ENCODE data around the gene DNPEP. TPM values are rescaled to one million over a fixed set of nuclear protein-coding genes. Genes with fewer than 3 reads are reported as not detected.
"Not testable (repeated sequence)": the region's sequence is repeated elsewhere in the genome, so short reads cannot be mapped to it uniquely, and the experiment has no call there.

DNPEP gene
- total RNA-seq, 5 donors from 2014 or later (not counting 1 experiment from before 2014, with no cell fraction given) = 73.5 to 88.8 (median 85.4) TPM

GRCh38 chr2:219408204-219408603, 20.5 kb upstream of the DNPEP start:
- ChIA-PET CTCF (no interaction called here), POLR2A (interaction anchor here in 1 of 2 donors (0.5 kb wide), 1 partner anchor 55 kb away, joined by 3 read pairs; no protein-coding TSS in a partner anchor)
- no peaks in the 10 kb centered on the region for H3K36me3 ChIP-seq (ENCODE audit: control insufficient read depth in 2 of 2, extremely low read depth in 1 of 2, insufficient read depth in 1 of 2, low read length in 1 of 2)
- no peak overlapping the region for H3K4me3 Mint-ChIP-seq
- no peaks in the 10 kb centered on the region for H3K9me3 ChIP-seq
- H3K9me3 Mint-ChIP-seq = peaks cover 0 to 2% (median 0%) of the 10 kb centered on the region in 3 donors
- no peak overlapping the region for H3K4me3 ChIP-seq (ENCODE audit: control insufficient read depth in 1 of 2, extremely low read depth in 1 of 2, low read length in 1 of 2)
- H3K36me3 Mint-ChIP-seq = no peaks in the 10 kb centered on the region
- peaks cover 0 to 55% of the 10 kb centered on the region in 2 experiments for H3K27me3 ChIP-seq (replicated peaks in 1 of 2; ENCODE audit: control insufficient read depth in 2 of 2, extremely low read depth in 1 of 2, insufficient read depth in 2 of 2, low read length in 1 of 2)
- H3K27ac Mint-ChIP-seq = no peak overlapping the region
- WGBS (ENCODE audit: insufficient coverage) = 64% methylated on average over 4 of the region's 5 CpGs
- ATAC-seq (replicated peaks in 1 of 4) (no peak), DNase-seq (no peak)
- peaks cover 10 to 24% of the 10 kb centered on the region in 2 donors for H3K27me3 Mint-ChIP-seq
- no peaks in the 10 kb centered on the region for H3K4me1 Mint-ChIP-seq
- no peaks in the 10 kb centered on the region for H3K4me1 ChIP-seq (ENCODE audit: control insufficient read depth in 1 of 2, extremely low read depth in 1 of 2, insufficient read depth in 2 of 2, low read length in 2 of 2)
- no peak overlapping the region for H3K27ac ChIP-seq (ENCODE audit: low read length)

GRCh38 chr2:219407343-219407742, 19.6 kb upstream of the DNPEP start:
- H3K9me3 Mint-ChIP-seq; H3K36me3 Mint-ChIP-seq; H3K4me3 Mint-ChIP-seq; H3K27ac ChIP-seq (ENCODE audit: low read length); H3K27ac Mint-ChIP-seq; POLR2A ChIA-PET; ATAC-seq (replicated peaks in 1 of 4); DNase-seq; H3K4me3 ChIP-seq (ENCODE audit: control insufficient read depth in 1 of 2, extremely low read depth in 1 of 2, low read length in 1 of 2); H3K9me3 ChIP-seq; H3K4me1 ChIP-seq (ENCODE audit: control insufficient read depth in 1 of 2, extremely low read depth in 1 of 2, insufficient read depth in 2 of 2, low read length in 2 of 2); H3K36me3 ChIP-seq (ENCODE audit: control insufficient read depth in 2 of 2, extremely low read depth in 1 of 2, insufficient read depth in 1 of 2, low read length in 1 of 2); H3K4me1 Mint-ChIP-seq: not testable (repeated sequence)
- CTCF ChIA-PET = interaction anchor here in 1 of 2 donors (0.7 kb wide), 1 partner anchor 616 kb away, joined by 3 read pairs; no protein-coding TSS in a partner anchor
- WGBS (ENCODE audit: insufficient coverage) = 64% methylated on average over 1 of the region's 5 CpGs
- H3K27me3 Mint-ChIP-seq = peaks cover 5 to 21% of the 10 kb centered on the region in 2 donors
- peaks cover 0 to 57% of the 10 kb centered on the region in 2 experiments for H3K27me3 ChIP-seq (replicated peaks in 1 of 2; ENCODE audit: control insufficient read depth in 2 of 2, extremely low read depth in 1 of 2, insufficient read depth in 2 of 2, low read length in 1 of 2)

GRCh38 chr2:219406861-219407230, 19.1 kb upstream of the DNPEP start:
- no peaks in the 10 kb centered on the region for H3K36me3 ChIP-seq (ENCODE audit: control insufficient read depth in 2 of 2, extremely low read depth in 1 of 2, insufficient read depth in 1 of 2, low read length in 1 of 2)
- ChIA-PET POLR2A (no interaction called here), CTCF (interaction anchor here in 1 of 2 donors (0.7 to 5.6 kb wide), 2 partner anchors 123 to 615 kb away, joined by 3 to 57 read pairs; no protein-coding TSS in a partner anchor)
- 67% methylated on average over 1 of the region's 3 CpGs for WGBS (ENCODE audit: insufficient coverage)
- no peak overlapping the region for H3K4me3 Mint-ChIP-seq
- DNase-seq (no peak), ATAC-seq (replicated peaks in 1 of 4) (no peak)
- H3K4me3 ChIP-seq (ENCODE audit: control insufficient read depth in 1 of 2, extremely low read depth in 1 of 2, low read length in 1 of 2) = no peak overlapping the region
- H3K9me3 ChIP-seq = no peaks in the 10 kb centered on the region
- peaks cover 0 to 58% of the 10 kb centered on the region in 2 experiments for H3K27me3 ChIP-seq (replicated peaks in 1 of 2; ENCODE audit: control insufficient read depth in 2 of 2, extremely low read depth in 1 of 2, insufficient read depth in 2 of 2, low read length in 1 of 2)
- no peaks in the 10 kb centered on the region for H3K36me3 Mint-ChIP-seq
- no peaks in the 10 kb centered on the region for H3K9me3 Mint-ChIP-seq
- peaks cover 0 to 3% (median 3%) of the 10 kb centered on the region in 3 donors for H3K4me1 Mint-ChIP-seq
- no peak overlapping the region for H3K27ac ChIP-seq (ENCODE audit: low read length)
- peaks cover 4 to 20% of the 10 kb centered on the region in 2 donors for H3K27me3 Mint-ChIP-seq
- H3K27ac Mint-ChIP-seq = no peak overlapping the region
- peaks cover 0 to 4% of the 10 kb centered on the region in 2 experiments for H3K4me1 ChIP-seq (ENCODE audit: control insufficient read depth in 1 of 2, extremely low read depth in 1 of 2, insufficient read depth in 2 of 2, low read length in 2 of 2)

- Mint-ChIP-seq H3K9me3 (no peaks in the 10 kb centered on the region), H3K4me1 (peaks cover 0 to 3% (median 3%) of the 10 kb centered on the region in 3 donors), H3K27ac (no peak overlapping the region), H3K36me3 (no peaks in the 10 kb centered on the region), H3K27me3 (peaks cover 4 to 20% of the 10 kb centered on the region in 2 donors), H3K4me3 (no peak overlapping the region)
- ChIA-PET CTCF (interaction anchor here in 1 of 2 donors (5.6 kb wide), 1 partner anchor 124 kb away, joined by 57 read pairs; no protein-coding TSS in a partner anchor), POLR2A (no interaction called here)
- no peak for ATAC-seq (replicated peaks in 1 of 4)
- H3K4me1 ChIP-seq (ENCODE audit: control insufficient read depth in 1 of 2, extremely low read depth in 1 of 2, insufficient read depth in 2 of 2, low read length in 2 of 2) = peaks cover 0 to 4% of the 10 kb centered on the region in 2 experiments
- DNase-seq = no peak
- no peaks in the 10 kb centered on the region for H3K36me3 ChIP-seq (ENCODE audit: control insufficient read depth in 2 of 2, extremely low read depth in 1 of 2, insufficient read depth in 1 of 2, low read length in 1 of 2)
- H3K27ac ChIP-seq (ENCODE audit: low read length) = no peak overlapping the region
- no peak overlapping the region for H3K4me3 ChIP-seq (ENCODE audit: control insufficient read depth in 1 of 2, extremely low read depth in 1 of 2, low read length in 1 of 2)
- no peaks in the 10 kb centered on the region for H3K9me3 ChIP-seq
- H3K27me3 ChIP-seq (replicated peaks in 1 of 2; ENCODE audit: control insufficient read depth in 2 of 2, extremely low read depth in 1 of 2, insufficient read depth in 2 of 2, low read length in 1 of 2) = peaks cover 0 to 55% of the 10 kb centered on the region in 2 experiments
- WGBS (ENCODE audit: insufficient coverage) = no CpG with 5 or more reads among the region's 7 CpGs
These were observed 18.5 kb upstream of the DNPEP start for GRCh38 chr2:219405958-219406860.

GRCh38 chr2:219405451-219405850, 17.7 kb upstream of the DNPEP start:
- Histone ChIP-seq H3K4me1 (ENCODE audit: control insufficient read depth in 1 of 2, extremely low read depth in 1 of 2, insufficient read depth in 2 of 2, low read length in 2 of 2) (peaks cover 0 to 4% of the 10 kb centered on the region in 2 experiments), H3K27ac (ENCODE audit: low read length) (no peak overlapping the region), H3K27me3 (replicated peaks in 1 of 2; ENCODE audit: control insufficient read depth in 2 of 2, extremely low read depth in 1 of 2, insufficient read depth in 2 of 2, low read length in 1 of 2) (peaks cover 0 to 52% of the 10 kb centered on the region in 2 experiments), H3K36me3 (ENCODE audit: control insufficient read depth in 2 of 2, extremely low read depth in 1 of 2, insufficient read depth in 1 of 2, low read length in 1 of 2) (no peaks in the 10 kb centered on the region), H3K9me3 (no peaks in the 10 kb centered on the region), H3K4me3 (ENCODE audit: control insufficient read depth in 1 of 2, extremely low read depth in 1 of 2, low read length in 1 of 2) (no peak overlapping the region)
- H3K27ac Mint-ChIP-seq = no peak overlapping the region
- H3K4me3 Mint-ChIP-seq = no peak overlapping the region
- peaks cover 4 to 20% of the 10 kb centered on the region in 2 donors for H3K27me3 Mint-ChIP-seq
- H3K36me3 Mint-ChIP-seq = no peaks in the 10 kb centered on the region
- peaks cover 0 to 3% (median 3%) of the 10 kb centered on the region in 3 donors for H3K4me1 Mint-ChIP-seq
- ATAC-seq (replicated peaks in 1 of 4) (no peak), DNase-seq (no peak)
- ChIA-PET CTCF (interaction anchor here (1.6 to 5.6 kb wide), 2 partner anchors 124 kb away, joined by 10 to 57 read pairs; no protein-coding TSS in a partner anchor), POLR2A (no interaction called here)
- no peaks in the 10 kb centered on the region for H3K9me3 Mint-ChIP-seq
- WGBS (ENCODE audit: insufficient coverage) = 84% methylated on average over 3 of the region's 9 CpGs

- H3K36me3 ChIP-seq (ENCODE audit: control insufficient read depth in 2 of 2, extremely low read depth in 1 of 2, insufficient read depth in 1 of 2, low read length in 1 of 2) = no peaks in the 10 kb centered on the region
- DNase-seq = no peak
- ChIA-PET CTCF (interaction anchor here (1.6 to 5.6 kb wide), 2 partner anchors 125 kb away, joined by 10 to 57 read pairs; no protein-coding TSS in a partner anchor), POLR2A (no interaction called here)
- no peak overlapping the region for H3K4me3 ChIP-seq (ENCODE audit: control insufficient read depth in 1 of 2, extremely low read depth in 1 of 2, low read length in 1 of 2)
- H3K9me3 Mint-ChIP-seq = no peaks in the 10 kb centered on the region
- peaks cover 0 to 4% of the 10 kb centered on the region in 2 experiments for H3K4me1 ChIP-seq (ENCODE audit: control insufficient read depth in 1 of 2, extremely low read depth in 1 of 2, insufficient read depth in 2 of 2, low read length in 2 of 2)
- no peak overlapping the region for H3K27ac ChIP-seq (ENCODE audit: low read length)
- WGBS (ENCODE audit: insufficient coverage) = 65% methylated on average over 4 of the region's 7 CpGs
- H3K4me1 Mint-ChIP-seq = peaks cover 0 to 3% (median 3%) of the 10 kb centered on the region in 3 donors
- no peak for ATAC-seq (replicated peaks in 1 of 4)
- peaks cover 0 to 50% of the 10 kb centered on the region in 2 experiments for H3K27me3 ChIP-seq (replicated peaks in 1 of 2; ENCODE audit: control insufficient read depth in 2 of 2, extremely low read depth in 1 of 2, insufficient read depth in 2 of 2, low read length in 1 of 2)
- no peak overlapping the region for H3K27ac Mint-ChIP-seq
- H3K27me3 Mint-ChIP-seq = peaks cover 4 to 18% of the 10 kb centered on the region in 2 donors
- H3K4me3 Mint-ChIP-seq = no peak overlapping the region
- no peaks in the 10 kb centered on the region for H3K9me3 ChIP-seq
- H3K36me3 Mint-ChIP-seq = no peaks in the 10 kb centered on the region
These were observed 17.2 kb upstream of the DNPEP start for GRCh38 chr2:219404954-219405353.
